Caco-2 (cell line): ENCODE measurements around the gene KSR2. TPM values are rescaled to one million over a fixed set of nuclear protein-coding genes. Genes with fewer than 3 reads are reported as not detected.

Experiments used
- BruUV-seq: library from RNA; stranded (reverse); fragments of 400-500 nt; replicated peaks from 2 replicates; lab custom pipeline; 2021; lab: Mats Ljungman, UMichigan
- CTCF ChIA-PET: fragments of 300-600 bp; sonication (Branson Sonifier 250); formaldehyde crosslinking; loops from one replicate; lab custom pipeline; 2022; ENCODE audit warnings: antibody characterized with exemption; lab: Charles Lee
- POLR2A ChIA-PET: fragments of 300-600 bp; sonication (Branson Sonifier 250); formaldehyde crosslinking; loops from one replicate; lab custom pipeline; 2022; ENCODE audit warnings: antibody characterized with exemption; lab: Charles Lee
- DNase-seq, 2 experiments: peaks; one replicate each; pipeline versions ENCODE4 v3.0.0 to v3.0.0-alpha.2; 2020 to 2022
- H3K27me3 ChIP-seq: replicated peaks from 2 replicates; pipeline ENCODE4 v1.6.0; 2011; ENCODE audit warnings: low read length; ENCODE audit not compliant: control insufficient read depth, insufficient read depth
- H3K36me3 ChIP-seq: 2 replicates; pipeline ENCODE4 v1.5.1; 2011; ENCODE audit warnings: low read length; ENCODE audit not compliant: control insufficient read depth, insufficient read depth
- H3K4me1 ChIP-seq: fragments of 250-450 bp; sonication (Bioruptor Pico); 2 replicates; pipeline ENCODE4 v1.5.1; 2020; ENCODE audit warnings: mild to moderate bottlenecking
- H3K4me3 ChIP-seq: 2 replicates; pipeline ENCODE4 v1.5.1; 2011; ENCODE audit warnings: low read depth, mild to moderate bottlenecking, control low read depth, low read length
- H3K9me3 ChIP-seq: fragments of 250-450 bp; sonication (Bioruptor Pico); 2 replicates; pipeline ENCODE4 v1.5.1; 2020; ENCODE audit warnings: mild to moderate bottlenecking, moderate library complexity
- H3K27ac Mint-ChIP-seq: one replicate; pipeline ENCODE4 v1.8.0; 2022; ENCODE audit warnings: mixed read lengths; ENCODE audit not compliant: unreplicated experiment
- H3K27me3 Mint-ChIP-seq: one replicate; pipeline ENCODE4 v1.8.0; 2022; ENCODE audit warnings: mixed read lengths; ENCODE audit not compliant: insufficient read depth, unreplicated experiment
- H3K36me3 Mint-ChIP-seq: one replicate; pipeline ENCODE4 v1.8.0; 2022; ENCODE audit warnings: mild to moderate bottlenecking, mixed read lengths; ENCODE audit not compliant: insufficient read depth, unreplicated experiment
- H3K4me1 Mint-ChIP-seq: one replicate; pipeline ENCODE4 v1.8.0; 2022; ENCODE audit warnings: low read depth, mixed read lengths; ENCODE audit not compliant: unreplicated experiment
- H3K4me3 Mint-ChIP-seq: one replicate; pipeline ENCODE4 v1.8.0; 2022; ENCODE audit warnings: mild to moderate bottlenecking, moderate library complexity, mixed read lengths; ENCODE audit not compliant: unreplicated experiment
- H3K9me3 Mint-ChIP-seq: one replicate; pipeline ENCODE4 v1.8.0; 2022; ENCODE audit warnings: mixed read lengths; ENCODE audit not compliant: unreplicated experiment
- CTCF ChIP-seq, 2 experiments: fragments of 200-600 bp in 1 of 2; IDR thresholded peaks; 1 replicate in 1 of 2; 2 replicates in 1 of 2; pipeline versions ENCODE4 v1.5.1 to v1.8.0; 2011 to 2022; ENCODE audit warnings: antibody characterized with exemption in 1 of 2, control low read depth in 1 of 2, inconsistent platforms in 1 of 2, low read depth in 1 of 2, low read length in 1 of 2, mild to moderate bottlenecking in 1 of 2, moderate library complexity in 1 of 2; ENCODE audit not compliant: insufficient read depth in 1 of 2, severe bottlenecking in 1 of 2, unreplicated experiment in 1 of 2
- intact Hi-C: fragments of 100-400 bp; cut with micrococcal nuclease; formaldehyde crosslinking; loops from one replicate; pipeline ENCODE4 v1.10.0; 2022; ENCODE audit not compliant: unreplicated experiment
- total RNA-seq: library from RNA; stranded (reverse); gene quantifications from 2 replicates; pipeline ENCODE4 v1.2.3, GENCODE V29; 2022

KSR2 gene
- total RNA-seq, 1 experiment from 2014 or later, result 0.66 TPM

DNA sequence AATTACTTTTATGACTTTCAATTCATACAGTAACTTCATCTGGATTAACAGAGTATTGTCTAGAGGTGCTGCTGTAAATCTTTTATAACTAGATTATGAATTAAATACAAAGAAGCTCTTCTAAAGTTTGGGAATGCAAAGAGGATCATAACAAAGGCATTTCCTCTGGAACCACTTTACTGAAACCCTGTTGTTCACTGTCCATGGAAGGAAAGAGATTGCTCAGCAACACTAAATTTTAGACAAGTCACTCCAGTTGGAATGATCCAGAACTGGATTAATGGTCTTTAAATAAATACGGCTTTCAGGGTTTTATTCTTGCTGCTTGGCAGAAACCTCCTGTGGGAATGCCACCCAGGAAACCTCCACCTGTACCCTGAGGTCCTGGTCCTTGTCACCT, 250.6 kb downstream of the KSR2 start:
- Histone ChIP-seq H3K9me3 (no peaks in the 10 kb centered on the region), H3K4me1 (no peaks in the 10 kb centered on the region), H3K4me3 (no peak overlapping the region), H3K36me3 (no peaks in the 10 kb centered on the region), H3K27me3 (no peaks in the 10 kb centered on the region)
- H3K4me3 Mint-ChIP-seq, result no peak overlapping the region
- CTCF ChIA-PET, result no interaction called here
- no TSS peak for BruUV-seq
- no peak for DNase-seq
- TF ChIP-seq CTCF (IDR thresholded peaks at IDR 0.05; ENCODE audit: insufficient read depth in 1 of 2, low read depth in 1 of 2, low read length in 1 of 2, severe bottlenecking in 1 of 2, unreplicated experiment in 1 of 2), result no peak
- POLR2A ChIA-PET, result no interaction called here
- no peaks in the 10 kb centered on the region for H3K36me3 Mint-ChIP-seq
- no peaks in the 10 kb centered on the region for H3K4me1 Mint-ChIP-seq
- intact Hi-C loops, result no loop called here
- no peaks in the 10 kb centered on the region for H3K9me3 Mint-ChIP-seq
- H3K27ac Mint-ChIP-seq, result no peak overlapping the region
- H3K27me3 Mint-ChIP-seq, result peaks cover 1% of the 10 kb centered on the region

- CTCF ChIA-PET, result no interaction called here
- Mint-ChIP-seq H3K27me3 (peaks cover 3% of the 10 kb centered on the region), H3K27ac (no peak overlapping the region), H3K9me3 (no peaks in the 10 kb centered on the region), H3K36me3 (no peaks in the 10 kb centered on the region), H3K4me3 (no peak overlapping the region), H3K4me1 (no peaks in the 10 kb centered on the region)
- Histone ChIP-seq H3K4me1 (no peaks in the 10 kb centered on the region), H3K9me3 (no peaks in the 10 kb centered on the region), H3K4me3 (no peak overlapping the region), H3K36me3 (no peaks in the 10 kb centered on the region), H3K27me3 (no peaks in the 10 kb centered on the region)
- intact Hi-C loops, result no loop called here
- TF ChIP-seq CTCF (IDR thresholded peaks at IDR 0.05; ENCODE audit: insufficient read depth in 1 of 2, low read depth in 1 of 2, low read length in 1 of 2, severe bottlenecking in 1 of 2, unreplicated experiment in 1 of 2), result no peak
- peak in 1 of 2 experiments; percentile 2 for DNase-seq
- BruUV-seq, result no TSS peak
- POLR2A ChIA-PET, result no interaction called here
Observed at GRCh38 chr12:117714203-117714602, 254.6 kb downstream of the KSR2 start.

GRCh38 chr12:117710121-117710520, 258.7 kb downstream of the KSR2 start:
- H3K4me1 ChIP-seq, result no peaks in the 10 kb centered on the region
- no peaks in the 10 kb centered on the region for H3K36me3 ChIP-seq
- H3K27ac Mint-ChIP-seq, result no peak overlapping the region
- no peaks in the 10 kb centered on the region for H3K36me3 Mint-ChIP-seq
- H3K9me3 Mint-ChIP-seq, result no peaks in the 10 kb centered on the region
- H3K9me3 ChIP-seq, result no peaks in the 10 kb centered on the region
- ChIA-PET CTCF (no interaction called here), POLR2A (no interaction called here)
- no peak overlapping the region for H3K4me3 ChIP-seq
- no peaks in the 10 kb centered on the region for H3K27me3 ChIP-seq
- DNase-seq, result no peak
- H3K4me3 Mint-ChIP-seq, result no peak overlapping the region
- peaks cover 3% of the 10 kb centered on the region for H3K27me3 Mint-ChIP-seq
- no peaks in the 10 kb centered on the region for H3K4me1 Mint-ChIP-seq
- no peak for TF ChIP-seq CTCF (IDR thresholded peaks at IDR 0.05; ENCODE audit: insufficient read depth in 1 of 2, low read depth in 1 of 2, low read length in 1 of 2, severe bottlenecking in 1 of 2, unreplicated experiment in 1 of 2)
- intact Hi-C loops, result no loop called here
- BruUV-seq, result no TSS peak
